Coronary artery (tissue), 2 donors: ENCODE results near the gene RNF212B.
"Not testable (repeated sequence)": the region's sequence is repeated elsewhere in the genome, so short reads cannot be mapped to it uniquely, and the experiment has no call there.

ENCODE experiments used
- DNase-seq: peaks from one replicate; pipeline ENCODE4 v3.0.0-alpha.2; 2017; ENCODE audit warnings: low spot score
- H3K27ac ChIP-seq, 2 donors: fragments of 200-600 bp; sonication (generic); one replicate each; pipeline ENCODE4 v1.5.1; 2016 to 2019
- H3K4me3 ChIP-seq: fragments of 200-600 bp; sonication (generic); 2 replicates; pipeline ENCODE4 v1.5.1; 2016; ENCODE audit warnings: mild to moderate bottlenecking, moderate library complexity
- CTCF ChIP-seq: fragments of 200-600 bp; sonication (generic); IDR thresholded peaks from one replicate; pipeline ENCODE4 v1.5.1; 2019; ENCODE audit warnings: antibody characterized with exemption

The RNF212B gene

GRCh38 chr14:23269193-23269592 is 31.5 kb downstream of the RNF212B start:
- DNase-seq, result no peak
- TF ChIP-seq CTCF, result no peak
- H3K27ac ChIP-seq, result no peak overlapping the region
- H3K4me3 ChIP-seq, result no peak overlapping the region

GRCh38 chr14:23275412-23275811 is 37.7 kb downstream of the RNF212B start:
- no peak overlapping the region for H3K27ac ChIP-seq
- no peak for TF ChIP-seq CTCF
- no peak overlapping the region for H3K4me3 ChIP-seq
- no peak for DNase-seq

GRCh38 chr14:23277189-23277588 is 39.5 kb downstream of the RNF212B start:
- TF ChIP-seq CTCF, result no peak
- DNase-seq, result no peak
- no peak overlapping the region for H3K27ac ChIP-seq

GRCh38 chr14:23277928-23278327 is 40.2 kb downstream of the RNF212B start:
- not testable (repeated sequence) for H3K4me3 ChIP-seq, H3K27ac ChIP-seq, DNase-seq

More at GRCh38 chr14:23277189-23277588, 39.5 kb downstream of the RNF212B start:
- H3K4me3 ChIP-seq, result no peak overlapping the region

GRCh38 chr14:23281247-23281646 is 43.5 kb downstream of the RNF212B start:
- H3K4me3 ChIP-seq, result no peak overlapping the region
- H3K27ac ChIP-seq, result no peak overlapping the region
- no peak for DNase-seq
- TF ChIP-seq CTCF, result no peak

- Histone ChIP-seq H3K4me3 (peak overlapping the region; percentile 85), H3K27ac (peak overlapping the region; percentile 90 to 95)
- no peak for DNase-seq
- TF ChIP-seq CTCF, result no peak
Observed at GRCh38 chr14:23284654-23285529, 47.2 kb downstream of the RNF212B start.

- Histone ChIP-seq H3K4me3 (peak overlapping the region; percentile 85), H3K27ac (peak overlapping the region; percentile 90 to 95)
- DNase-seq, result no peak
- no peak for TF ChIP-seq CTCF
Observed at GRCh38 chr14:23285530-23286019, 47.8 kb downstream of the RNF212B start.
